ENCODE data around the gene GPR25. TPM values are rescaled to one million over a fixed set of nuclear protein-coding genes. Genes with fewer than 3 reads are reported as not detected.

GPR25 gene
- total RNA-seq, 1 experiment from 2014 or later: not detected

- TF ChIP-seq ZSCAN18 (CRISPR knock-in tag; IDR thresholded peaks at IDR 0.05) (no peak), ZNF121 (CRISPR knock-in tag; IDR thresholded peaks at IDR 0.05) (no peak), CBFB (CRISPR knock-in tag; IDR thresholded peaks at IDR 0.05; ENCODE audit: low read depth) (no peak), PRDM15 (CRISPR knock-in tag; IDR thresholded peaks at IDR 0.05) (no peak)
Measured at GRCh38 chr1:200901796-200902444, 29.1 kb downstream of the GPR25 start (continued).

GRCh38 chr1:200903793-200904192, 31.0 kb downstream of the GPR25 start:
- TF ChIP-seq USF2 (CRISPR knock-in tag; IDR thresholded peaks at IDR 0.05) (no peak), GTF2I (CRISPR knock-in tag; conservative IDR thresholded peaks at IDR 0.05) (no peak), HMGA2 (CRISPR knock-in tag; IDR thresholded peaks at IDR 0.05) (no peak), NFYB (CRISPR knock-in tag; conservative IDR thresholded peaks at IDR 0.05; ENCODE audit: low read depth) (no peak), TEAD4 (CRISPR knock-in tag; IDR thresholded peaks at IDR 0.05) (no peak), NR3C1 (CRISPR knock-in tag; conservative IDR thresholded peaks at IDR 0.05; ENCODE audit: low read depth) (no peak), TP53 (CRISPR knock-in tag; IDR thresholded peaks at IDR 0.05) (no peak), OVOL2 (CRISPR knock-in tag; IDR thresholded peaks at IDR 0.05; ENCODE audit: borderline replicate concordance) (no peak), FOXJ3 (CRISPR knock-in tag; IDR thresholded peaks at IDR 0.05; ENCODE audit: borderline replicate concordance) (no peak), ZNF396 (CRISPR knock-in tag; IDR thresholded peaks at IDR 0.05; ENCODE audit: borderline replicate concordance) (no peak), CREM (CRISPR knock-in tag; IDR thresholded peaks at IDR 0.05) (no peak)
- ChIA-PET CTCF (no interaction called here), POLR2A (interaction anchor here (0.5 to 1.5 kb wide), 3 partner anchors 13 to 172 kb away, joined by 3 to 8 read pairs (median 3); no protein-coding TSS in a partner anchor)
- no peak for ATAC-seq
- Mint-ChIP-seq H3K4me3 (no peak overlapping the region), H3K4me1 (no peaks in the 10 kb centered on the region), H3K9me3 (no peaks in the 10 kb centered on the region), H3K27ac (no peak overlapping the region), H3K36me3 (peaks cover 43% of the 10 kb centered on the region), H3K27me3 (ENCODE audit: low read depth) (no peaks in the 10 kb centered on the region)
- DNase-seq (ENCODE audit: low spot score): no peak

- no peaks in the 10 kb centered on the region for H3K9me3 Mint-ChIP-seq
- CTCF ChIA-PET: interaction anchor here (1.0 kb wide), 3 partner anchors 11 to 346 kb away, joined by 3 read pairs; no protein-coding TSS in a partner anchor
- no peak overlapping the region for H3K4me3 Mint-ChIP-seq
- H3K36me3 Mint-ChIP-seq: peaks cover 38% of the 10 kb centered on the region
- DNase-seq (ENCODE audit: low spot score) (no peak), ATAC-seq (no peak)
- H3K4me1 Mint-ChIP-seq: no peaks in the 10 kb centered on the region
- H3K27ac Mint-ChIP-seq: no peak overlapping the region
- H3K27me3 Mint-ChIP-seq (ENCODE audit: low read depth): no peaks in the 10 kb centered on the region
- POLR2A ChIA-PET: interaction anchor here (0.6 to 1.5 kb wide), 3 partner anchors 12 to 290 kb away, joined by 3 to 8 read pairs (median 8); no protein-coding TSS in a partner anchor
- no peak for TF ChIP-seq NFATC4 (CRISPR knock-in tag; IDR thresholded peaks at IDR 0.05)
- TF ChIP-seq GABPB1 (CRISPR knock-in tag; IDR thresholded peaks at IDR 0.05): no peak
- no peak for TF ChIP-seq FOXP4 (CRISPR knock-in tag; IDR thresholded peaks at IDR 0.05)
- TF ChIP-seq CREM (CRISPR knock-in tag; IDR thresholded peaks at IDR 0.05): no peak
- TF ChIP-seq JUN (CRISPR knock-in tag; IDR thresholded peaks at IDR 0.05): no peak
- TF ChIP-seq FOXK1 (CRISPR knock-in tag; IDR thresholded peaks at IDR 0.05): no peak
- no peak for TF ChIP-seq HMGA2 (CRISPR knock-in tag; IDR thresholded peaks at IDR 0.05)
- TF ChIP-seq ATF1 (CRISPR knock-in tag; IDR thresholded peaks at IDR 0.05): no peak
- TF ChIP-seq NFE2L1 (CRISPR knock-in tag; IDR thresholded peaks at IDR 0.05): no peak
- no peak for TF ChIP-seq HMGXB4 (CRISPR knock-in tag; IDR thresholded peaks at IDR 0.05)
- no peak for TF ChIP-seq CREB1 (CRISPR knock-in tag; IDR thresholded peaks at IDR 0.05)
- no peak for TF ChIP-seq TEAD4 (CRISPR knock-in tag; IDR thresholded peaks at IDR 0.05)
- no peak for TF ChIP-seq MXD4 (CRISPR knock-in tag; IDR thresholded peaks at IDR 0.05; ENCODE audit: borderline replicate concordance)
- no peak for TF ChIP-seq GRHL2 (CRISPR knock-in tag; IDR thresholded peaks at IDR 0.05; ENCODE audit: insufficient replicate concordance, severe bottlenecking)
Measured at GRCh38 chr1:200904772-200905171, 32.0 kb downstream of the GPR25 start.

All from WTC11 (cell line).